WTC11 (cell line): ENCODE measurements around the gene MMP11. TPM values are rescaled to one million over a fixed set of nuclear protein-coding genes. Genes with fewer than 3 reads are reported as not detected.

ENCODE experiments used
- ATAC-seq: fragments of 200-7000 bp; cut with Tn5 transposase; 2 replicates; pipeline ENCODE4 v1.10.0; 2021; ENCODE audit warnings: mild to moderate bottlenecking, moderate library complexity
- CTCF ChIA-PET: fragments of 300-600 bp; sonication (Branson Sonifier 250); formaldehyde crosslinking; loops from one replicate; lab custom pipeline; 2021; ENCODE audit warnings: antibody characterized with exemption; lab: Charles Lee
- POLR2A ChIA-PET: fragments of 350-600 bp; sonication (Branson Sonifier 250); formaldehyde crosslinking; loops from one replicate; lab custom pipeline; 2021; ENCODE audit warnings: antibody characterized with exemption; lab: Charles Lee
- DNase-seq: peaks from one replicate; pipeline ENCODE4 v3.0.0; 2021; ENCODE audit warnings: low spot score
- H3K27ac Mint-ChIP-seq: 2 replicates; pipeline ENCODE4 v1.8.0; 2021; ENCODE audit warnings: mixed read lengths
- H3K27me3 Mint-ChIP-seq: 2 replicates; pipeline ENCODE4 v1.8.0; 2021; ENCODE audit warnings: low read depth, mild to moderate bottlenecking, moderate library complexity, mixed read lengths
- H3K36me3 Mint-ChIP-seq: 2 replicates; pipeline ENCODE4 v1.8.0; 2021; ENCODE audit warnings: mixed read lengths
- H3K4me1 Mint-ChIP-seq: 2 replicates; pipeline ENCODE4 v1.8.0; 2022; ENCODE audit warnings: mixed read lengths
- H3K4me3 Mint-ChIP-seq: 2 replicates; pipeline ENCODE4 v1.8.0; 2021; ENCODE audit warnings: mild to moderate bottlenecking, moderate library complexity, mixed read lengths
- H3K9me3 Mint-ChIP-seq: 2 replicates; pipeline ENCODE4 v1.8.0; 2021; ENCODE audit warnings: mixed read lengths
- ARID4B ChIP-seq: sonication (generic); formaldehyde crosslinking; IDR thresholded peaks from 2 replicates; pipeline ENCODE4 v1.8.0; 2023; ENCODE audit warnings: missing genetic modification reagents, mild to moderate bottlenecking, borderline replicate concordance
- CREB1 ChIP-seq: sonication (generic); formaldehyde crosslinking; IDR thresholded peaks from 2 replicates; pipeline ENCODE4 v1.8.0; 2023; ENCODE audit warnings: mild to moderate bottlenecking, missing genetic modification reagents
- CTCF ChIP-seq: fragments of 200-600 bp; IDR thresholded peaks from 2 replicates; pipeline ENCODE4 v1.8.0; 2022; ENCODE audit warnings: antibody characterized with exemption
- EMX1 ChIP-seq: fragments of 250-450 bp; sonication (Bioruptor Pico); IDR thresholded peaks from 2 replicates; pipeline ENCODE4 v1.8.0; 2021; ENCODE audit warnings: mild to moderate bottlenecking
- HMGA2 ChIP-seq: fragments of 250-450 bp; sonication (Bioruptor Pico); IDR thresholded peaks from 2 replicates; pipeline ENCODE4 v1.4.0; 2021; ENCODE audit warnings: mild to moderate bottlenecking, moderate library complexity
- IRF1 ChIP-seq: sonication (generic); formaldehyde crosslinking; IDR thresholded peaks from 2 replicates; pipeline ENCODE4 v1.8.0; 2023; ENCODE audit warnings: missing genetic modification reagents
- MAX ChIP-seq: sonication (generic); formaldehyde crosslinking; IDR thresholded peaks from 2 replicates; pipeline ENCODE4 v1.8.0; 2022; ENCODE audit warnings: mild to moderate bottlenecking, missing genetic modification reagents
- MXD4 ChIP-seq: fragments of 250-450 bp; sonication (Bioruptor Pico); IDR thresholded peaks from 2 replicates; pipeline ENCODE4 v1.8.0; 2021; ENCODE audit warnings: mild to moderate bottlenecking, moderate library complexity, borderline replicate concordance
- NFATC4 ChIP-seq: fragments of 250-450 bp; sonication (Bioruptor Pico); IDR thresholded peaks from 2 replicates; pipeline ENCODE4 v1.9.0; 2021; ENCODE audit warnings: mild to moderate bottlenecking
- NFYB ChIP-seq: sonication (generic); formaldehyde crosslinking; conservative IDR thresholded peaks from 2 replicates; pipeline ENCODE4 v1.8.0; 2022; ENCODE audit warnings: low read depth, missing genetic modification reagents
- NR1H2 ChIP-seq: sonication (generic); formaldehyde crosslinking; IDR thresholded peaks from 2 replicates; pipeline ENCODE4 v1.9.0; 2021; ENCODE audit warnings: mild to moderate bottlenecking, moderate library complexity, missing genetic modification reagents
- SOX15 ChIP-seq: fragments of 250-450 bp; sonication (Bioruptor Pico); IDR thresholded peaks from 2 replicates; pipeline ENCODE4 v1.9.0; 2021; ENCODE audit warnings: mild to moderate bottlenecking
- TCF7 ChIP-seq: sonication (generic); formaldehyde crosslinking; IDR thresholded peaks from 2 replicates; pipeline ENCODE4 v1.8.0; 2022; ENCODE audit warnings: mild to moderate bottlenecking, low read depth, missing genetic modification reagents, moderate library complexity
- TEAD4 ChIP-seq: sonication (generic); formaldehyde crosslinking; IDR thresholded peaks from 2 replicates; pipeline ENCODE4 v1.8.0; 2022; ENCODE audit warnings: mild to moderate bottlenecking, missing genetic modification reagents
- TP53 ChIP-seq: sonication (generic); formaldehyde crosslinking; IDR thresholded peaks from 2 replicates; pipeline ENCODE4 v1.8.1; 2023; ENCODE audit warnings: mild to moderate bottlenecking, missing genetic modification reagents
- ZBTB43 ChIP-seq: sonication (generic); formaldehyde crosslinking; IDR thresholded peaks from 2 replicates; pipeline ENCODE4 v1.8.1; 2023; ENCODE audit warnings: mild to moderate bottlenecking, missing genetic modification reagents
- ZNF232 ChIP-seq: sonication (generic); formaldehyde crosslinking; IDR thresholded peaks from 2 replicates; pipeline ENCODE4 v1.8.0; 2022; ENCODE audit warnings: mild to moderate bottlenecking, missing genetic modification reagents
- ZNF317 ChIP-seq: sonication (generic); formaldehyde crosslinking; IDR thresholded peaks from 2 replicates; pipeline ENCODE4 v1.8.1; 2023; ENCODE audit warnings: low read depth, mild to moderate bottlenecking, moderate library complexity, missing genetic modification reagents, borderline replicate concordance
- ZNF671 ChIP-seq: fragments of 250-450 bp; sonication (Bioruptor Pico); IDR thresholded peaks from 2 replicates; pipeline ENCODE4 v1.8.0; 2021; ENCODE audit warnings: mild to moderate bottlenecking
- total RNA-seq: library from RNA; stranded (reverse); gene quantifications from 3 replicates; pipeline ENCODE4 v1.2.3, GENCODE V29; 2021

The MMP11 gene
- total RNA-seq, 1 experiment from 2014 or later, result 16.5 TPM

GRCh38 chr22:23800297-23801237, 27.9 kb downstream of the MMP11 start (continued):
- TF ChIP-seq TCF7 (CRISPR knock-in tag) (no peak), NR1H2 (CRISPR knock-in tag) (no peak), ZNF232 (CRISPR knock-in tag) (no peak), CREB1 (CRISPR knock-in tag) (no peak), EMX1 (CRISPR knock-in tag) (no peak)

- Mint-ChIP-seq H3K27me3 (no peaks in the 10 kb centered on the region), H3K4me3 (no peak overlapping the region), H3K36me3 (peaks cover 75% of the 10 kb centered on the region), H3K9me3 (peaks cover 5% of the 10 kb centered on the region; the same call in 1 of the 2 replicates), H3K27ac (0 out of 2 replicates have a peak overlapping the region, but pooled peaks have one; percentile 26), H3K4me1 (peaks cover 6% of the 10 kb centered on the region; the same call in 1 of the 2 replicates)
- CTCF ChIA-PET, result no interaction called here
- no peak for TF ChIP-seq ZNF317 (CRISPR knock-in tag)
- ATAC-seq, result no peak
- POLR2A ChIA-PET, result no interaction called here
- DNase-seq, result no peak
Measured at GRCh38 chr22:23801238-23801821, 28.7 kb downstream of the MMP11 start.

GRCh38 chr22:23801886-23802377, 29.3 kb downstream of the MMP11 start:
- Mint-ChIP-seq H3K4me3 (no peak overlapping the region), H3K9me3 (no peaks in the 10 kb centered on the region), H3K4me1 (peaks cover 6% of the 10 kb centered on the region; the same call in 1 of the 2 replicates), H3K27ac (peak overlapping the region; percentile 63; the same call in 1 of the 2 replicates), H3K36me3 (peaks cover 74% of the 10 kb centered on the region)
- POLR2A ChIA-PET, result no interaction called here
- DNase-seq (no peak), ATAC-seq (no peak)
- CTCF ChIA-PET, result interaction anchor here (1.1 kb wide), 1 partner anchor 48 kb away, joined by 4 read pairs; no protein-coding TSS in a partner anchor
- TF ChIP-seq NFYB (CRISPR knock-in tag), result no peak
- TF ChIP-seq MAX (CRISPR knock-in tag), result no peak
- no peak for TF ChIP-seq TP53
- no peak for TF ChIP-seq ZNF317 (CRISPR knock-in tag)
- no peak for TF ChIP-seq NR1H2 (CRISPR knock-in tag)
- no peak for TF ChIP-seq TEAD4 (CRISPR knock-in tag)
- TF ChIP-seq ZNF671 (CRISPR knock-in tag), result no peak
- no peak for TF ChIP-seq EMX1 (CRISPR knock-in tag)
- no peak for TF ChIP-seq SOX15 (CRISPR knock-in tag)
- TF ChIP-seq MXD4 (CRISPR knock-in tag), result no peak
- TF ChIP-seq NFATC4, result no peak
- TF ChIP-seq ZBTB43, result no peak
- no peak for TF ChIP-seq HMGA2 (CRISPR knock-in tag)
- no peak for TF ChIP-seq ARID4B (CRISPR knock-in tag)
- TF ChIP-seq IRF1 (CRISPR knock-in tag), result no peak
- TF ChIP-seq CTCF, result no peak
- TF ChIP-seq, all 79 proteins: peak for 0
- no peaks in the 10 kb centered on the region for H3K27me3 Mint-ChIP-seq
